ENCODE results near the gene SORCS2.

SORCS2 gene

GRCh38 chr4:7342223-7343080 lies 150.1 kb downstream of the SORCS2 start:
- DNase-seq (ENCODE audit: low read depth in 1 of 2, low spot score in 1 of 2), result no peak

GRCh38 chr4:7343081-7343655 lies 150.8 kb downstream of the SORCS2 start:
- no peak for DNase-seq (ENCODE audit: low read depth in 1 of 2, low spot score in 1 of 2)
- TF ChIP-seq JUND (IDR thresholded peaks at IDR 0.05; ENCODE audit: low read depth), result no peak
- in situ Hi-C loops (cut with HindIII; ENCODE audit: low pct_unique_long_range_greater_than_20kb, low sequenced_read_pairs), result no loop called here

More at GRCh38 chr4:7342223-7343080, 150.1 kb downstream of the SORCS2 start:
- in situ Hi-C loops (cut with HindIII; ENCODE audit: low pct_unique_long_range_greater_than_20kb, low sequenced_read_pairs), result no loop called here
- no peak for TF ChIP-seq JUND (IDR thresholded peaks at IDR 0.05; ENCODE audit: low read depth)

GRCh38 chr4:7343950-7344349 lies 151.6 kb downstream of the SORCS2 start:
- TF ChIP-seq JUND (IDR thresholded peaks at IDR 0.05; ENCODE audit: low read depth), result no peak
- in situ Hi-C loops (cut with HindIII; ENCODE audit: low pct_unique_long_range_greater_than_20kb, low sequenced_read_pairs), result no loop called here
- DNase-seq (ENCODE audit: low read depth in 1 of 2, low spot score in 1 of 2), result no peak

- no peak for TF ChIP-seq JUND (IDR thresholded peaks at IDR 0.05; ENCODE audit: low read depth)
- in situ Hi-C loops (cut with HindIII; ENCODE audit: low pct_unique_long_range_greater_than_20kb, low sequenced_read_pairs), result no loop called here
- no peak for DNase-seq (ENCODE audit: low read depth in 1 of 2, low spot score in 1 of 2)
Measured at GRCh38 chr4:7344636-7345155, 152.4 kb downstream of the SORCS2 start.

GRCh38 chr4:7347981-7348380 lies 155.6 kb downstream of the SORCS2 start:
- no peak for TF ChIP-seq JUND (IDR thresholded peaks at IDR 0.05; ENCODE audit: low read depth)
- in situ Hi-C loops (cut with HindIII; ENCODE audit: low pct_unique_long_range_greater_than_20kb, low sequenced_read_pairs), result no loop called here
- DNase-seq (ENCODE audit: low read depth in 1 of 2, low spot score in 1 of 2), result no peak

GRCh38 chr4:7348946-7349900 lies 156.9 kb downstream of the SORCS2 start:
- no peak for DNase-seq (ENCODE audit: low read depth in 1 of 2, low spot score in 1 of 2)
- TF ChIP-seq JUND (IDR thresholded peaks at IDR 0.05; ENCODE audit: low read depth), result no peak
- in situ Hi-C loops (cut with HindIII; ENCODE audit: low pct_unique_long_range_greater_than_20kb, low sequenced_read_pairs), result no loop called here

GRCh38 chr4:7350396-7350795 lies 158.1 kb downstream of the SORCS2 start:
- no peak for DNase-seq (ENCODE audit: low read depth in 1 of 2, low spot score in 1 of 2)
- TF ChIP-seq JUND (IDR thresholded peaks at IDR 0.05; ENCODE audit: low read depth), result no peak
- in situ Hi-C loops (cut with HindIII; ENCODE audit: low pct_unique_long_range_greater_than_20kb, low sequenced_read_pairs), result no loop called here

GRCh38 chr4:7351014-7351413 lies 158.7 kb downstream of the SORCS2 start:
- TF ChIP-seq JUND (IDR thresholded peaks at IDR 0.05; ENCODE audit: low read depth), result no peak
- in situ Hi-C loops (cut with HindIII; ENCODE audit: low pct_unique_long_range_greater_than_20kb, low sequenced_read_pairs), result no loop called here
- no peak for DNase-seq (ENCODE audit: low read depth in 1 of 2, low spot score in 1 of 2)

- in situ Hi-C loops (cut with HindIII; ENCODE audit: low pct_unique_long_range_greater_than_20kb, low sequenced_read_pairs), result no loop called here
- DNase-seq (ENCODE audit: low read depth in 1 of 2, low spot score in 1 of 2), result no peak
- TF ChIP-seq JUND (IDR thresholded peaks at IDR 0.05; ENCODE audit: low read depth), result no peak
Measured at GRCh38 chr4:7352486-7352885, 160.1 kb downstream of the SORCS2 start.

GRCh38 chr4:7353046-7353790 lies 160.9 kb downstream of the SORCS2 start:
- DNase-seq (ENCODE audit: low read depth in 1 of 2, low spot score in 1 of 2), result no peak
- in situ Hi-C loops (cut with HindIII; ENCODE audit: low pct_unique_long_range_greater_than_20kb, low sequenced_read_pairs), result no loop called here
- no peak for TF ChIP-seq JUND (IDR thresholded peaks at IDR 0.05; ENCODE audit: low read depth)

GRCh38 chr4:7353846-7354610 lies 161.7 kb downstream of the SORCS2 start:
- in situ Hi-C loops (cut with HindIII; ENCODE audit: low pct_unique_long_range_greater_than_20kb, low sequenced_read_pairs), result no loop called here
- no peak for DNase-seq (ENCODE audit: low read depth in 1 of 2, low spot score in 1 of 2)

More at GRCh38 chr4:7353846-7354610, 161.7 kb downstream of the SORCS2 start:
- no peak for TF ChIP-seq JUND (IDR thresholded peaks at IDR 0.05; ENCODE audit: low read depth)

Data from T47D (cell line).